Measurements from ENCODE around the gene PSMB4.

The PSMB4 gene

DNA sequence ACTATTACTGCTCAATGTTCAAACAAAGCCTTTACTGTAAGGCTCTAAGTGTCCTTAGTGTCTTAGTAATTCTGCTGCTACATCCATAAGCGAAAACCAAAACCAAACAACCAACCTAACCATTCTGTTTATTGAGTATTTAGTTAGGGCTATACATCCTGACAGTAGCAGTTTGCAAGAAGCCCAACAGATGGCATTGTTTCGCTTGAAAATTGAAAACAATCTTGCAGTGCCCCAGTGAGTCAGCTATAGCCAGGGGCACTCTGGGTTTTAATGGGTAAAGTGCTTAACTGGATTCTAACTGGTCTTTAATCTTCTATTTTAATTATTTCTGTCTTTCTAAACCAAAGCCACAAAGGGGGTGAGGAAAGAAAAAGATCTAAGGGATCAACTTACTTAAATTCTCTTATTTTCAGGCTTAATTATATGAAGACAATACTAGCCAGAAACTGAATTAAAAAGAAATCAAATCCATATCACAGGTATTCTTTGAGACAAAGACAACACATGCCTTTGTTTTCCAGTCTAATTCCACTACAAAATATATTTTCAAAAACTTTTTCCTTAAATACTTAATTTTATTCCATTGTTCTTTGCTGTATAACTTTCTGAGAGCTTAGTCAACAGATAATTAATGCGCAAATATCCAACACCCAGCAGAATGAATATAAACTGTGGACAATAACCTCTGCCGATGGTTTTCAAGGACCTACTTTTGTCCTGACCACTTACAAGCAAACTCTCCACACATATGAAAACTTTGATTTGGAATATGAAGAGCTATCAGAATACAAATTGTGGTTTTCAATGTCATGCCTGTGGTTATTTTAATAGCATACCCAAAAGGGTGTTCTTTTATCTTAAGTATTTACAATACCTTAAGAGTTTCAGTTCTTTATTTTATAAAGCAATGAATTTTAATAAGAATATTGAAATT, 44.7 kb downstream of the PSMB4 start:
- DNase-seq = peak; percentile 2

DNA sequence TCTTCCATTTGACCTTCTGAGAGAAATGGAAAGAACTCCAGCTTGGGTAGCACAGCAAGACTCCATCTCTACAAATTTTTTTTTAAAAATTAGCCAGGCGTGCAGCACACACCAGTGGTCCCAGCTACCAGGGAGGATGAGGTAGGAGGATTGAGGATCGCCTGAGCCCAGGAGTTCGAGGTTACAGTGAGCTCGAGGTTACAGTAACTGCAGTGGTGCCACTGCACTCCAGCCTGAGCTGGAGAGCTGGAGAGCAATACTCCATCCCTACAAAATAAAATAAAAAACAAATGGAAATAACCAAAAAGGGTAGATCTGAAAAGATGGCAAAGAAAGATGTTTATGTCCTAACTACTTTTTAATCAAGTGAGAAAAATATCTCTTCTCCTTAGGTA, 45.4 kb downstream of the PSMB4 start:
- DNase-seq = no peak

DNA sequence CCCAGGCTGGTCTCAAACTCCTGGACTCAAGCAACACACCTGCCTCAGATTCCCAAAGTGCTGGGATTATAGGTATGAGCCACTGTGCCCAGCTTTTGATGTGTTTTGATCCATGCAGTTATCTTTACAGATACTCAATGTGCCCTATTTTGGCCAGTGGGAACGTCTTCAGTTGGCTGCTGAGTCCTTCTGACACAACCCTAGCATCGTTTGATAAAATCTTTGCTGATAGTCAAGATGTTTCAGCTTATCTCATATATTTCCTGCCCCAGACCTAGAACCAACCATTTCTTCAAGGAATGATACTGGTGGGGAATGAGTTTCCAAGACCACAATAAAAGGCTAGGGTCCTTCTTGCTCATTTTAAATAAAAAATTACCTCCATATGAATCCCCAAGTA, 48.3 kb downstream of the PSMB4 start:
- DNase-seq = no peak

All from NCI-H524 treated with DMSO at 0.1 percent for 48 hours (cell line).